GM12891 (cell line): ENCODE data around the gene PDCD1.

Experiments
- DNase-seq: peaks from one replicate; pipeline ENCODE4 v3.0.0; 2011; ENCODE audit warnings: low spot score; ENCODE audit not compliant: insufficient read length
- FAIRE-seq: peaks from 2 replicates; lab custom pipeline; 2011; peaks lifted over from hg19 to GRCh38; lab: Jason Lieb, UNC
- PAX5 ChIP-seq: IDR thresholded peaks from 2 replicates; pipeline ENCODE4 v1.6.1; 2011; ENCODE audit warnings: low read length, moderate library complexity, mild to moderate bottlenecking; ENCODE audit not compliant: insufficient read depth, severe bottlenecking
- POLR2A ChIP-seq: IDR thresholded peaks from 2 replicates; pipeline ENCODE4 v1.6.1; 2011; ENCODE audit warnings: low read depth, low read length, control low read depth
- POLR2AphosphoS5 ChIP-seq: IDR thresholded peaks from 2 replicates; pipeline ENCODE4 v1.6.1; 2011; ENCODE audit warnings: low read depth, low read length, control low read depth
- POU2F2 ChIP-seq: IDR thresholded peaks from 2 replicates; pipeline ENCODE4 v1.6.1; 2011; ENCODE audit warnings: low read depth, mild to moderate bottlenecking, control low read depth, low read length, moderate library complexity
- SPI1 ChIP-seq: IDR thresholded peaks from 2 replicates; pipeline ENCODE4 v1.6.1; 2011; ENCODE audit warnings: low read depth, low read length, control low read depth
- TAF1 ChIP-seq: IDR thresholded peaks from 2 replicates; pipeline ENCODE4 v1.6.1; 2011; ENCODE audit warnings: low read depth, low read length, control low read depth

Gene PDCD1

DNA sequence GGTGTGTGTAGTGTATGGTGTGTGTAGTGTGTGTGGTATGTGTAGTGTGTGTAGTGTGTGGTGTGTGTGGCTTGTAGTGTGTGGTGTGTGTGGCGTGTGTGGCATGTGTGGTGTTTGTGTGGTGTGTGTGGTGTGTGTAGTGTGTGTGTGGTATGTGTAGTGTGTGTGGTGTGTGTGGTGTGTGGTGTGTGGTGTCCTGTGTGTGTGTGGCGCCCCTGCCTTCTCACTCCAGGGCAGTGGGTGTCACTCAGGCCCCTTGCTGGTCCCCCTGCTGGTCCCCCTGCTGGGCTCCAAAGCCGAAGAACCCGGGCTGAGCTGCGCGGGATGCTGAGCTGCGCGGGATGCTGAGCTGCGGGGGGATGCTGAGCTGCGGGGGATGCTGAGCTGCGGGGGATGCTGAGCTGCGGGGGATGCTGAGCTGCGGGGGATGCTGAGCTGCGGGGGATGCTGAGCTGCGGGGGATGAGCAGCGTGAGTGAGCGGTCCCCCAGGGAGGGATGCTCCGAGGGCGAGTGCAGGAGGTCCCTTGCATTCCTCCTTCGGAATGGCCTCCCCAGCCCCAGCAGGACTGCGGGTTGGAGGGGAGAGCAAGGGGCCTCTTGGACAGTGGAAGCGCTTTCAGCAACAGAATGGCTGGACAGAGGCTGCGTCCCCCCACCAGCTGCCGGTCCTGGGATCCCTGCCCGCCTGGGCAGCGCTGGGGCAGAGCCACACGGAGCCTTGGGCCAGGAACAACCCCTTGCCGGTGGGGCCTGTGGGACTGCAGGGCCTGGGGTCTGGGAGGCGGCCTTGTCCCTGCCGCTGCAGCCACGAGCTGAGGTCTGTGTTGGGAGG is 7.5 kb upstream of the PDCD1 start:
- FAIRE-seq, result no peak
- DNase-seq, result no peak
- TF ChIP-seq TAF1 (no peak), POU2F2 (no peak), POLR2A (no peak)

DNA sequence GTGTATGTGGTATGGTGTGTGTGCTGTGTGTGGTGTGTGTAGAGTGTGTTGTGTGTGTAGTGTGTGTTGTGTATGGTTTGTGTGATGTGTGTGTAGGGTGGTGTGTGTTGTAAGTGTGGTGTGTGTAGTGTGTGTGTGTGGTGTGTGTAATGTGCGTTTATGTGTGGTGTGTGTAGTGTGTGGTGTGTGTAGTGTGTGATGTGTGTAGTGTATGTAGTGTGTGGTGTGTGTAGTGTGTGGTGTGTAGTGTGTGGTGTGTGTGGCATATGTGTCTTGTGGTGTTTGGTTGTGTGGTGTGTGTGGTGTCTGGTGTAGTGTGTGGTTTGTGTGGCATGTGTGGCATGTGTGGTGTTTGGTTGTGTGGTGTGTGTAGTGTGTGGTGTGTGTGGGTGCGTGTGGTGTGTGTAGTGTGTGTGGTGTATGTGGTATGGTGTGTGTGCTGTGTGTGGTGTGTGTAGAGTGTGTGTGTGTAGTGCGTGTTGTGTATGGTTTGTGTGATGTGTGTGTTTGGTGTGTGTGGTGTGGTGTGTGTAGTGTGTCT is 6.8 kb upstream of the PDCD1 start:
- FAIRE-seq (no peak), DNase-seq (no peak)
- TF ChIP-seq SPI1 (no peak), POLR2A (no peak), POLR2AphosphoS5 (no peak), PAX5 (no peak), POU2F2 (no peak), TAF1 (no peak)

- FAIRE-seq (no peak), DNase-seq (no peak)
- TF ChIP-seq TAF1 (no peak), PAX5 (no peak), SPI1 (no peak), POLR2AphosphoS5 (no peak), POU2F2 (no peak), POLR2A (no peak)
Measured at GRCh38 chr2:241864850-241865213, 6.1 kb upstream of the PDCD1 start.

DNA sequence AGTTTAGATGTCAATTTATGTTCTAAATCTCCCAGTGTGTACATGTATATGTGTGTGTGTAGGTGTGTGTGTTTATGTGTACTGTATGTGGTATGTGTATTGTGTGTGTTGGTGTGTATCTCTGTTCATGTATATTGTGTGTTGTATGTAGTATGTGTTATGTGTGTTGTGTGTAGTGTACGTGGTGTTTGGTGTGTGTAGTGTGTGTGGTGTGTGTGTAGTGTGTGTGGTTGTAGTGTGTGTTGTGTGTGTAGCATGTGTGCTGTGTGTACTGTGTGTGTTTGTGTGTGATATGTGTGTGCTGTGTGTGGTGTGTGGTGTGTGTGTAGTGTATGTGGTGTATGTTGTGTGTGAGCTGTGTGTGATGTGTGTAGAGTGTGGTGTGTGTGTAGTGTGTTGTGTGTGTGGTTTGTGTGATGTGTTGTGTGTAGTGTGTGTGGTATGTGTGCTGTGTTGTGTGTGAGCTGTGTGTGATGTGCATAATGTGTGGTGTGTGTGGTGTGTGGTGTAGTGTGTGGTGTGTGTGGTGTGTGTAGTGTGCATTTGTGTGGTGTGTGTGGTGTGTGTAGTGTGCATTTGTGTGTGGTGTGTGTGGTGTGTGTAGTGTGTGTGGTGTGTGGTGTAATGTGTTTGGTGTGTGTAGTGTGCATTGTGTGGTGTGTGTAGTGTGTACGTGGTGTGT is 5.6 kb upstream of the PDCD1 start:
- FAIRE-seq, result peak; percentile 100
- no peak for DNase-seq
- TF ChIP-seq TAF1 (no peak), POLR2A (no peak), POU2F2 (peak; percentile 71; the same call in 1 of the 2 replicates)

DNA sequence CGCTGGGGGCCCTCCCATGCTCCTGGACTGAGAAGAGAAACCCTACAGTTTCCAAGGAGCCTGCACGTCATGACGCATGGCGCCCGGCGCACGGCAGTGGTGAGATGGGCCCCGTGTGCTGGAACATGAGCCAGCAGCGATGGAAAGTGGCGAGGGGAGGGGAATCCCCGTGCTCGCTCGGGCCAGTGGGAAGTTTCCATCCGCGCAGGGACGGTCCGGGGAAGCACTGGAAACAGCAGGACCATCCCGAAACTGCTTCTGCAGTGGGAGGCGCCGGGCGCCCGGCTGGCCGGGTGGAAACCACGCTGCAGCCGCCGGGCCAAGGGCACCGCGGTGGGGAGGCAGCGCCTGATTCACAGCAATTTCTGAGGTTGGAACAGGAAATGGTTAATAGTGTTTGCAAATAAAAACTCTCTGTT is 4.9 kb upstream of the PDCD1 start:
- TF ChIP-seq POLR2AphosphoS5 (no peak), TAF1 (0 out of 2 replicates have a peak, but pooled peaks have one; percentile 38)
- DNase-seq (no peak), FAIRE-seq (peak; percentile 94)

DNA sequence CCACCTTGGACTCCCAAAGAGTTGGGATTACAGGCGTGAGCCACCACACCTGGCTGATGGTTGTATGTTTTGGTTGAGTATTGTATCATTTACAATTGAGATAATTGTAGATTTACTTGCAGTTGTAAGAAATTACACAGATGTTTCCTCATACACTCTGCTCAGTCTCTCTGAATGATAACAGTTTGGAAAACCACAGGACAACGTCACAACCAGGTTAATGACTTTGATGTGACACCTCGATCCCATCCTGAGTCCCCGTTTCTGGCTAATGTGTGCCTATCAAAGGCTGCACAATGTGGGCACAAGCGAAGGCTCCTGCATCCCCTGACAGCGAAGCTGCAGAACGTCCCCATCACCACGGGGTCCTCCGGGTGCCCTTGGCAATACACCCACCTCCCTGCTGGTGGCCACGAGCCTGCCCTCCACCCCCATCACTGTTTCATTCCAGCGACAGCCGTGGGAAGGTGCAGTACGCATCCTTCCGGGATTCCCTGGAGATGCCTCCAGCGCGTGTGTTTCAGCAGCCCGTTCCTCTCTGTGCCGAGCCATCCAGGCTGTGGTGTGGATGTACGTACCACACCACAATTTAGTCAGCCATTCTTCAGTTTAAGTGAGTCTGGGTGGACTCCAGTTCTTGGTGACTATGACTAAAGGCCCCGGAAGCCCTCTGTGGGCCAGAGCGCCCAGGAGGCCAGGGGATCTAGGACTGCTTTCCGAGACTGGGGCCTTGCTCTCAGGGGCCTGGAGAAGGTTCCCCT is 4.3 kb upstream of the PDCD1 start:
- no peak for TF ChIP-seq POLR2A
- TF ChIP-seq TAF1, result no peak
- no peak for TF ChIP-seq POLR2AphosphoS5
- no peak for TF ChIP-seq SPI1

GRCh38 chr2:241862093-241862492 is 3.4 kb upstream of the PDCD1 start:
- FAIRE-seq (no peak), DNase-seq (no peak)
- TF ChIP-seq PAX5, result no peak
- no peak for TF ChIP-seq TAF1
- TF ChIP-seq POU2F2, result no peak
- TF ChIP-seq SPI1, result no peak
- no peak for TF ChIP-seq POLR2A
- no peak for TF ChIP-seq POLR2AphosphoS5

More for the DNA sequence above, 4.3 kb upstream of the PDCD1 start:
- DNase-seq (no peak), FAIRE-seq (no peak)

DNA sequence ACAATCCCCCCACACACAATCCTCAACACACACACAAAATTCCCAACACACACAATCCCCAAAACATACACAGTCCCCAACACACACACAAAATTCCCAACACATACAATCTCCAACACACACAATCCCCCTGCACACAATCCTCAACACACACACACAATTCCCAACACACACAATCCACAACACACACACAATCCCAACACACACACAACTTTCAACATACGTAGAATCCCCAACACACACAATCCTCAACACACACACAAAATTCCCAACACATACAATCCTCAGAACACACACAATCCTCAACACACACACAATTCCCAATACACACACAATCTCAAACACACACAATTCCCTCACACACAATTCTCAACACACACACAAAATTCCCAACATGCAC is 2.6 kb upstream of the PDCD1 start:
- TF ChIP-seq POLR2A, result no peak
- no peak for TF ChIP-seq TAF1
- no peak for TF ChIP-seq POU2F2
- TF ChIP-seq POLR2AphosphoS5, result no peak
- TF ChIP-seq SPI1, result no peak
- no peak for TF ChIP-seq PAX5
- no peak for DNase-seq
- FAIRE-seq, result peak; percentile 88

DNA sequence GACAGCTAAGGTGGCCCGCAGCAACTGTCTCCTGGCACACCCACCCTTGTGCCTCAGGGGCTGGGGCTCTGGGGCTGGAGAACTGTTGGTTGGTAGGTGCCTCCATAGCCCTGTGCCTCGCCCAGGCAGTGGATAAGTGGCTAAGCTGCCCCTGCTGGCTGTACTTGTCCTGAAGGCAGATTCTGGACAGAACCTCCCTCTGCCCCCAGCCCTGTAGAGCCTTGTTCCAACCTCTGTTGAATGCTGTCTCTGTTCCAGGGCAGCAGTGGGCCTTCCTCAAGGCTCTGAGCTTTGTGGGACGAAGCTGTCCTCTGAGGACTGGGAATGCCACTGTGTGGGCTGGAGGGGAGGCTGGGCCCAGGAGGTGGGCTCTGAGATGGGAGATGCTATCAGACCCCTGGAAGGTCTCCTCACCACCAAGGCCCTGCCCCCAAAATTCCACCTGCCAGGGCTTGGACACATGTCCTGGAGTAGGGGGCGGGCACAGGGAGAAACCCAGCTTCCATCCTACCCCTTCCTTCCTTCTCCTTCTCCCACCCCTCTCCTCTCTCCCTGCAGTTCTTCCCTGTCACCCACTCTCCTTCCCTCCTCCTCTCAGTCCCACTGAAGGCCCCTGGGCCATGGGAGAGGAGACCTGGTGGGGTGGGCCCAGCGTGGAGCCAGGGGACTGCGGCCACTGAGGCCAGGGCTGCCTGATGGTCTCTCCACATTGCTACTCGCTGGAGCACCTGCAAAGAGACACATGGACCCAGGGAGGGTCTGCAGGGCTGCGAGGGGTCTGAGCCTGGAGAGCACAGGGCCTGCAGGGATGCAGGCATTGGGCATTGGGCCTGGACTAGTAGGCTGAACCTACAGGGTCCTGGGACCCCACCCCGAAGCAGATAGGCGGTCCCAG is 1.7 kb upstream of the PDCD1 start:
- no peak for TF ChIP-seq TAF1
- no peak for TF ChIP-seq SPI1
- TF ChIP-seq POU2F2, result no peak
- TF ChIP-seq PAX5, result no peak
- no peak for TF ChIP-seq POLR2A
- TF ChIP-seq POLR2AphosphoS5, result no peak
- DNase-seq (no peak), FAIRE-seq (no peak)
